GM19193 (cell line): ENCODE results near the gene DZANK1.

ENCODE experiments used
- POLR2A ChIP-seq: IDR thresholded peaks from 4 replicates; pipeline ENCODE4 v1.6.1; 2011; ENCODE audit not compliant: insufficient read depth, insufficient read length; ENCODE audit errors: extremely low read depth

Gene DZANK1

GRCh38 chr20:18397030-18397429, 69.8 kb downstream of the DZANK1 start:
- TF ChIP-seq POLR2A = no peak

DNA sequence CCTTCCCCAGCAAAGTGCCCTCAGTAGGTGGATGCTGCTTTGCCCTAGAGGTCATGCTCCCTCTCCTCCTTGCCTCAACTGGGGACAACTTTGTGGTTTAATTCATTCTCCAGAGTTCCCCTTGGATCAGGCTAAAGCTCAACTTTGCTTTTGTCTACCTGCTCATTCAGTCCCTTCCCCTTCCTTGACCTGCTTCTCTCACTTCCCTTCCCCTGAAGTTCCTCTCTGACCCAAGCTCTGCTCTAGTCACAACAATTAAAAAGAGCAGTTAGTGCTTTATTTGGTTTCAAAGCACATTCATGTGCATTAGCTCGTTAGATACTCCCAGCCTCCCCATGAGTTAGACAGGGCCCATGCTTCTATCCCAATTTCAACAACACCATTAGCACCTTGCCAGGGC, 71.3 kb downstream of the DZANK1 start:
- no peak for TF ChIP-seq POLR2A

DNA sequence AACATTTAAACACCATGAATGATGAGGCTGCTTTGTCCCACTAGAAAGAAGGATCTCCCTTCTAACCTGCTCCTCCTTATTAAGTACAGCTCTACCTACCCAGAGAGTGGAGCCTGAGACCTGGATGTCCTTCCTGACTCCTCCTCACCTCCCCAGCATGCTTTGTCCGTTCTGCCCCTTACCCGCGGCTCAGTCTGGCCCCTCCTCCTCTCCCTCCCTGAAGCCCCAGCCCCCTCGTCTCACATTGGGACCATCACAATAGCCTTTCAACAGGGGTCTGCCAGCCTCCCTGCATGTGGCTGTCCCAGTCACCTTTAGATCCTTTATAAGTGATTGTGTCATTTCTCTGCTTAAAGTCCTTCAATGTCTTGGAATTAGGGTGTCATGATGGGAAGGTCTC, 72.5 kb downstream of the DZANK1 start:
- TF ChIP-seq POLR2A = no peak

DNA sequence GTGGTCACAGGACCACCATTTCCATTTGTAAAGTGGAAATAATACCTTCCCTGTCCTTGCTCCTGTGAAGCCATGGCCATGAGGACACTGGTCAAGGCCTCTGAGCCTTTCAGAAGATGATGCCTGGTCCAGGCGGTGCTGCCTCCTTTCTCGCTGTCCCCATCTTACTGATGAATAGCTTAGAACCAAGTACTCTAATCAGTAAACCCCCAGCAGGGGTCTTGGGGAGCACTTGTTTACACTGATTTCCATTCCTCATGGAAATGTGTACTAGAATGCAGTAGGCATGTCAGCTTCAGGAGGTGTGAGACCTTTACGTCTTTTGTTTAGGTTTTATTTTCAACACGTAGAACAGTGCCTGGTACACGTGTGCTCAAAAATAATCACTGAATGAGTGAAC, 75.1 kb downstream of the DZANK1 start:
- TF ChIP-seq POLR2A = no peak

DNA sequence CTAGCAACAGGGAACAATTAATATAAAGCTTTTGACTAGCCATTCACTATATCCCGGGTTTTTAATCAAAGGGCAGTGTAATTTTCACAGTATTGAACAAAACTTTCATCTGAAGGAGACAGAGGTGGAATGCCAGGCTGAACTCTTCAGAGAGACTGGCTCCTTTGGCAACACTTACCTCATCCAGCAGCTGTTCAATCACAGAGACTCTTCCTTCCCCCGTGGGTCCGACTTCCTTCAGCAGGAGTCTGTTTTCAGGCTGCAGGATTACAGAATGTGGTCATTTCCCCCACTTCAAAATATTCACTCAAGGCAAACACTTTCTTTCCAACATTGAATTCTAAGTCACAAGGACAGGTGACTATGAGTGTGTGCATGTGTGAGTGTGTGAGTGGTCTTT, 76.6 kb downstream of the DZANK1 start:
- no peak for TF ChIP-seq POLR2A

GRCh38 chr20:18388860-18389259, 78.0 kb downstream of the DZANK1 start:
- no peak for TF ChIP-seq POLR2A

GRCh38 chr20:18380908-18381529, 85.8 kb downstream of the DZANK1 start:
- no peak for TF ChIP-seq POLR2A

GRCh38 chr20:18377896-18378481, 88.8 kb downstream of the DZANK1 start:
- TF ChIP-seq POLR2A = no peak

DNA sequence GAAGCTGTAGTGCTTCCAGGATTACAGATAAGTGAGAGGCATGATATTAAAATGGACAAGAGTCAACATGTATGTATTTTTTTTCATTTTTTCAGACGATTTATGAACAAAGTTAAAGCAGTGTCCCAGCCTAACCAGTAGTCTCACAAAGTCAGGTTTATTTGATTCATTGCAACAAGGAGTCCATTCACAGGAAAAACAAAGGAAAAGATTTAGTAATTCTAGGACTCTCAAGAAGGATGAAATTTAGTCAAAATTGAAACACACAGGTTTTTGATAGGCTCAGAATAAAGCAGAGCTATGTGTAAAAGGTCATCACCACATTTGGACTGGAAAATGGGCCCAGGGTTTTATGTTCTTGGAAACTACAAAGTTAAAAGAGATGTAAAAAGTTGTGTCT, 94.5 kb downstream of the DZANK1 start:
- no peak for TF ChIP-seq POLR2A

- TF ChIP-seq POLR2A = no peak
Observed at GRCh38 chr20:18364768-18365167, 102.1 kb downstream of the DZANK1 start.

GRCh38 chr20:18363708-18364107, 103.1 kb downstream of the DZANK1 start:
- TF ChIP-seq POLR2A = no peak

GRCh38 chr20:18362916-18363315, 103.9 kb downstream of the DZANK1 start:
- no peak for TF ChIP-seq POLR2A

- no peak for TF ChIP-seq POLR2A
Observed at GRCh38 chr20:18361678-18362077, 105.2 kb downstream of the DZANK1 start.

DNA sequence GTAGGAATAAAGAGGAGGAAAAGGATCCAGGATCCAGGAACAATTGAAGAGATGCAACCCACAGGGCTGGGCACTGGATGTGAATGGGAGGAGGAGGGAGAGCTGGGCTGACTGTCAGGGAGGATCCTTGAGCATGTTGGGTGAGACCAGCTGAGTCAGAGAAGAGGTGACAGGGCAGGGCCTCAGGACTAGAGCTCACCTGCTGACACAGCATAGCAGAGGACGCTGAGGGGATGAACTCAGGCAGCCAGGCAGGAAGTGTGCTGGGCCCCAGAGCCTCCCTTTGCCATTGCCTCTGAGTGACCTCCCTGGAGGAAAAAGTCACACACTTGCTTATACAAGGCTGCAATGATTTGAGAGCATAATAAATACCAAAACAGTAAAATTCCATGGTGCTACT, 106.2 kb downstream of the DZANK1 start:
- no peak for TF ChIP-seq POLR2A

- no peak for TF ChIP-seq POLR2A
Observed at GRCh38 chr20:18359854-18360253, 107.0 kb downstream of the DZANK1 start.
